Small intestine (tissue), 4 donors: ENCODE measurements around the gene SF3B5. TPM values are rescaled to one million over a fixed set of nuclear protein-coding genes. Genes with fewer than 3 reads are reported as not detected.

Experiments used
- polyA plus RNA-seq, 4 donors: library from polyadenylated mRNA; stranded (reverse) in 3 of 4; unstranded in 1 of 4; fragments of 200-250 nt in 3 of 4; fragments of 120-200 nt in 1 of 4; gene quantifications; one replicate each; pipeline versions ENCODE4 v1.2.1 to v1.2.3, GENCODE V29; 2013
- donor health status: healthy with polysubstance abuse.
- donor health status: Bipolar disorder and iron deficiency.
- donor health status: healthy.

Gene SF3B5
- polyA plus RNA-seq, 4 donors = 135 to 363 (median 246) TPM

Other genes with a start within 250 kb of the SF3B5 start
- under 1 TPM in 1 of 4 donors, not detected in 3; 0.09 TPM for gene ZC2HC1B, start 231.1 kb downstream of the SF3B5 start, polyA plus RNA-seq
- 100 to 1,000 TPM in 1 of 4 donors, 1 to 10 TPM in 3; 2.7 to 156 (median 6.0) TPM for gene PLAGL1, start 87.3 kb downstream of the SF3B5 start, polyA plus RNA-seq
- gene STX11, start 54.9 kb upstream of the SF3B5 start, polyA plus RNA-seq = 1 to 10 TPM in 3 of 4 donors, not detected in 1; 1.0 to 4.4 (median 3.2) TPM
- 10 to 100 TPM in 3 of 4 donors, 1 to 10 TPM in 1; 10.0 to 49.1 (median 18.2) TPM for gene UTRN, start 189.8 kb upstream of the SF3B5 start, polyA plus RNA-seq